GM20000 (cell line): ENCODE measurements around the gene CAMK1.

Experiments used
- DNase-seq: peaks from one replicate; pipeline ENCODE4 v3.0.0; 2012; ENCODE audit warnings: low spot score
- TF ChIP-seq, protein P1 (sequence below): IDR thresholded peaks from 2 replicates; pipeline ENCODE4 v1.5.1; 2012; ENCODE audit warnings: mild to moderate bottlenecking, control low read depth; ENCODE audit errors: extremely low read depth, missing control alignments

CAMK1 gene

DNA sequence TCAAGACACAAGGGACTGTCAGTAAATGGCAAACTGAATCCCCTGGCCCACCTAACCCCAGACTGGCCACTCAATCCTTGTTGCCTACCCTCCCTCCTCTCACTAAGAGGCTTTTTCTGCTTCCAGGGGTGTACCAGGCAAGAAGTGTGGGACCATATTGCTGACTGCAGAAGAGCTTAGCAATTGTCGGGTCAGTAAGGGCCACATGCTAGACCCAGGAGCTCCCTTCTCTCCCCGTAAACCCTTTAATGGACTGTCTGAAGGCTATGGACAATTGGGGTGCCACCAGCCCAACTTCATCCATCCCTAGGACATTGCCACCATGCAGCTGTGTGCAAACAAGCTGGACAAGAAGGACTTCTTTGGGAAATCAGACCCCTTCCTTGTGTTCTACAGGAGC is 57.3 kb downstream of the CAMK1 start:
- DNase-seq, result no peak
- TF ChIP-seq, protein P1, sequence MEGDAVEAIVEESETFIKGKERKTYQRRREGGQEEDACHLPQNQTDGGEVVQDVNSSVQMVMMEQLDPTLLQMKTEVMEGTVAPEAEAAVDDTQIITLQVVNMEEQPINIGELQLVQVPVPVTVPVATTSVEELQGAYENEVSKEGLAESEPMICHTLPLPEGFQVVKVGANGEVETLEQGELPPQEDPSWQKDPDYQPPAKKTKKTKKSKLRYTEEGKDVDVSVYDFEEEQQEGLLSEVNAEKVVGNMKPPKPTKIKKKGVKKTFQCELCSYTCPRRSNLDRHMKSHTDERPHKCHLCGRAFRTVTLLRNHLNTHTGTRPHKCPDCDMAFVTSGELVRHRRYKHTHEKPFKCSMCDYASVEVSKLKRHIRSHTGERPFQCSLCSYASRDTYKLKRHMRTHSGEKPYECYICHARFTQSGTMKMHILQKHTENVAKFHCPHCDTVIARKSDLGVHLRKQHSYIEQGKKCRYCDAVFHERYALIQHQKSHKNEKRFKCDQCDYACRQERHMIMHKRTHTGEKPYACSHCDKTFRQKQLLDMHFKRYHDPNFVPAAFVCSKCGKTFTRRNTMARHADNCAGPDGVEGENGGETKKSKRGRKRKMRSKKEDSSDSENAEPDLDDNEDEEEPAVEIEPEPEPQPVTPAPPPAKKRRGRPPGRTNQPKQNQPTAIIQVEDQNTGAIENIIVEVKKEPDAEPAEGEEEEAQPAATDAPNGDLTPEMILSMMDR, result no peak

GRCh38 chr3:9710174-9710739 is 59.5 kb downstream of the CAMK1 start:
- TF ChIP-seq, protein P1, result no peak
- no peak for DNase-seq
